GM21737 (cell line): Measurements from ENCODE around the gene MSRB1.

Source experiments
- ATAC-seq: cut with Tn5 transposase; IDR thresholded peaks from one replicate; pipeline ENCODE4 v1.9.1; 2021; ENCODE audit warnings: mild to moderate bottlenecking, moderate library complexity; ENCODE audit not compliant: unreplicated experiment

Gene MSRB1, protein sequence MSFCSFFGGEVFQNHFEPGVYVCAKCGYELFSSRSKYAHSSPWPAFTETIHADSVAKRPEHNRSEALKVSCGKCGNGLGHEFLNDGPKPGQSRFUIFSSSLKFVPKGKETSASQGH

GRCh38 chr16:1942810-1943726 lies at the start of gene MSRB1:
Gene MSRB1 (minus strand): TSS chr16:1943199. CDS start chr16:1943156, 43 bp downstream.
- peak; percentile 84 for ATAC-seq

DNA sequence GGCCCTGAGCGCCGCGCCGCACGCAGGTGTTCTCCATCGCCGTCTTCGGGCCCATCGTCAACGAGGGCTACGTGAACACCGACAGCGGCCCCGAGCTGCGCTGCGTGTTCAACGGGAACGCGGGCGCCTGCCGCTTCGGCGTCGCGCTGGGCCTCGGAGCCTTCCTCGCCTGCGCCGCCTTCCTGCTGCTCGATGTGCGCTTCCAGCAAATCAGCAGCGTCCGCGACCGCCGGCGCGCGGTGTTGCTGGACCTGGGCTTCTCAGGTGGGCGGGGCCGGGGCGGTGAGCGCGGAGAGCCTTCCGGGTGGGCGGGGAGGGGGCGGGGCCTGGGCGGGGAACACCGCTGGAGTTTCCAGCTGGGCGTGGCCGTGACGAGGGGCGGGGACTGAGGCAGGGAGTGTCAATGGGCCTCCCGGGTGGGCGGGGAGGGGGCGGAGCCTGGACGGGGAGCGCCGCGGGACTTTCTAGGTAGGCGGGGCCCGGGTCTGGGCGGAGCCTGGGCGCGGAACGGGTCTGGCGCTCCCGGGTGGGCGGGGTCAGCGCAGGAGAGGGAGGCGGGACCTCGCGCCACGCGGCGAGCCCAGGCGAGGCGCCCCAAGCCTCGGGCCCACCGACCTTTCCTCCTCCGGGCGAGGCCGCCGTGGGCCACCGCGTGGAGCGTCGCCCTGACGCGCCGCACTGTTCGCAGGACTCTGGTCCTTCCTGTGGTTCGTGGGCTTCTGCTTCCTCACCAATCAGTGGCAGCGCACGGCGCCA lies 49.1 kb upstream of the MSRB1 start:
- ATAC-seq = peak; percentile 42

- ATAC-seq = no peak
Observed at GRCh38 chr16:1991588-1991947, 48.6 kb upstream of the MSRB1 start.

- peak; percentile 33 for ATAC-seq
Observed at GRCh38 chr16:1991135-1991551, 48.1 kb upstream of the MSRB1 start.

- no peak for ATAC-seq
Observed at GRCh38 chr16:1990351-1991134, 47.5 kb upstream of the MSRB1 start.

- no peak for ATAC-seq
Observed at GRCh38 chr16:1990101-1990350, 47.0 kb upstream of the MSRB1 start.

GRCh38 chr16:1989209-1990100 lies 46.5 kb upstream of the MSRB1 start, which contains the start of gene SYNGR3:
Gene SYNGR3 (plus strand): TSS chr16:1989970. CDS start chr16:1990103, 133 bp downstream.
- no peak for ATAC-seq

DNA sequence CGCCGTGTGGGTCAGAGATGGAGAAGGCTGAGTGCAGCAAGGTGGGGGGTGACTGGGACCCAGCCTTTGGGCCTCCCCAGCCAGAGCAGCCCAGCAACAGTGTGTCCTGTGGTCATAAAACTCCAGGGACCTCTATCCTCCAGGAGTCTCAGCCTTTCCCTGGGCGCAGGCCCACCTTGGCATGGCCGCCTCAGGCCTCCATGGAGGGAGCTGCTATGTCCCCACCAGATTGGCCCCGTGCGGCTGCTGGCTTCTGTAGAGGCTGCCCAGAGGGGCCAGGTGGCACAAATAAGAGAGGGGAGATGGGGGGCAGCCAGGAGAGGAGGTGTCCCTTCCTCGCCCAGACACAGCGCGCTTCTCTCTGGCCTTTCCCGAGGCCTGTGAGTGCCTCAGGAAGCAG lies 44.2 kb upstream of the MSRB1 start:
- ATAC-seq = no peak

GRCh38 chr16:1985466-1986150 lies 42.6 kb upstream of the MSRB1 start:
- no peak for ATAC-seq

GRCh38 chr16:1984347-1985225 lies 41.6 kb upstream of the MSRB1 start:
- peak; percentile 7 for ATAC-seq

DNA sequence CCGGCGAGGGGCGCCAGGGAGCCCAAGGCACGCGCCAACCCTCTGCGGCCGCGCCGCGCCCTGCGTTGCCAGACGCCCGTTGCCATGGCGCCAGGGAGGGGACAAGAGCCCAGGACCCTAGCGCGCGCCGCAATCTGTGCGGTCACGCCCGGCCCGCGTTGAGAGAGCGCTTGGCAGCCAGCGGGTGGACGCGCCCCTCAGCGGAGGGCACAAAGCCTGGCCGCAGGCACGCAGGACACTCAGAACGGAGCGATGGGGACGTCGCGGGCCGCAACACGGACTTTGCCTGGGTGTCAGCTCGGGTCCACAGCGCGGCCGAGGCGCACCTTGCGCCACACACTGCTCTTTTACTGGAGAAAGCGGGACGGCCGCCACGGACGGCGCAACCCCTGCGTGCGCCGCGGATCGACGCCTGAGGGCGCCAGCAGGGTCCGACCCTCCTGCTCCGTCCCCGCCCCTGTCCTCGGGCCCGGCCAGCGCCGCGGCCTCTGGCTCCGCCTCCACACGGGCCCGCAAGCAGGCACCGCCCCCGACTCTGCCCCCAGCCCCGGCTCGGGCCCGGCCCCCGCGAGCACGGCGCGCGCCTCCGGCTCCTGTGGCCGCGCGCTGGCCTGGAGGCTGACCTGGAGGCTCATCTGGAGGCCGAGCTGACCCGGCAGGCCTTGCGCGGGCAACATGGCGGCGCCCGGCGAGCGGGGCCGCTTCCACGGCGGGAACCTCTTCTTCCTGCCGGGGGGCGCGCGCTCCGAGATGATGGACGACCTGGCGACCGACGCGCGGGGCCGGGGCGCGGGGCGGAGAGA lies 40.7 kb upstream of the MSRB1 start, which contains the start of gene GFER:
Gene GFER, plus strand, starts transcription at position 650 of the 803 bp plus-strand sequence. Its CDS starts 26 bp downstream, at position 676.
- ATAC-seq = peak; percentile 72

- ATAC-seq = no peak
Observed at GRCh38 chr16:1982991-1983543, 40.1 kb upstream of the MSRB1 start.

GRCh38 chr16:1982013-1982433 lies 39.0 kb upstream of the MSRB1 start:
- ATAC-seq = no peak

DNA sequence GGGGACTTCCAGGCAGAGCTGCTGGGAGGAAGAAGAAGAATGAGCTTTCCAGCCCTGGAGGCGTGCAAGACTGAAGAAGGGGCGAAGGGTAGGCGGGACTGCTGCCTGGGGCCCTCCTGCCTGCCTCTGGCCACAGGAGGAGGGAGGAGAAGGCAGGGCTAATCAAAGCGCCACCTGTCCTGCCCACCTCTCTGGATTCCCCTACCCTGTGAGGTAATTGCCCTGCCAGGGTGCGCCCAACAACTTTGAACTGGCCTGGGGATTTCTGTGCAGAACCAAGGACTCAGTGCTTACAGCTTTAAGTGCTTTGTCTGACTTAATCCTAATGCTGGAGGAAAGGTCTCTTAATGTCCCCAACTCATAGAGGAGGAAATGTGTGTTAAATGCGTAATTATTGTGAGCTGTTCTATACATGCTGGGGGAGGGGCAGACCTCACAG lies 38.4 kb upstream of the MSRB1 start, which contains the start of gene NOXO1:
Gene NOXO1, minus strand, starts transcription at position 72 of the 439 bp plus-strand sequence. CDS start 290 bp downstream, outside the sequence.
- no peak for ATAC-seq

DNA sequence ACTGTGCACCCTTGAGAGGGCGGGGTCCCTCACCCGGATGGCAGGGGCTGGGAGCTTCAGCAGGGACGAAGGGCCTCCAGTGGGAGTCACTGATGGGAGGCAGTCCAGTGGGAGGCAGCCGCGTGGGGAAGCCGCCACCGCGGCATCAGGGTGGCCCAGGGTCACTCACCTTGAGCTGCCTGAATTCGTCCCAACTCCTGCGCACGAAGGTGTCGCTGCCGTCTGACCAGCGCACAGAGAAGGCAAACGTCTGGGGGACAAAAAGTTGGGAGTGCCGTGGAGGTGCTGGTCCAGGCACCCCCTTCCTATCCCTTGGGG lies 37.7 kb upstream of the MSRB1 start:
- no peak for ATAC-seq

GRCh38 chr16:1980030-1980769 lies 37.2 kb upstream of the MSRB1 start:
- no peak for ATAC-seq
